T-cell (primary cell): Measurements from ENCODE around the gene MIEF1. TPM values are rescaled to one million over a fixed set of nuclear protein-coding genes. Genes with fewer than 3 reads are reported as not detected.

Source experiments
- ATAC-seq, 4 experiments: fragments of 200-7000 bp in 3 of 4; fragments of 150-1000 bp in 1 of 4; cut with Tn5 transposase; replicated peaks in 1 of 4; 1 replicate in 3 of 4; 2 replicates in 1 of 4; pipeline ENCODE4 v1.10.0; 2021; ENCODE audit warnings: moderate library complexity in 3 of 4, mild to moderate bottlenecking in 2 of 4, moderate number of reproducible peaks in 1 of 4
- CTCF ChIA-PET, 2 donors: fragments of 300-600 bp; sonication (Branson Sonifier 250); formaldehyde crosslinking; loops; one replicate each; lab custom pipeline; 2022; ENCODE audit warnings: antibody characterized with exemption in 2 of 2; lab: Charles Lee
- POLR2A ChIA-PET, 2 donors: fragments of 300-600 bp; sonication (Branson Sonifier 250); formaldehyde crosslinking; loops; one replicate each; lab custom pipeline; 2022; ENCODE audit warnings: antibody characterized with exemption in 2 of 2; lab: Charles Lee
- DNase-seq, 35 experiments: peaks; one replicate each; pipeline versions ENCODE4 v3.0.0 to v3.0.0-alpha.2; 2013 to 2023
- H3K27ac ChIP-seq: one replicate; pipeline ENCODE4 v1.5.1; 2013; ENCODE audit warnings: low read length
- H3K27me3 ChIP-seq, 2 experiments: replicated peaks in 1 of 2; 1 replicate in 1 of 2; 2 replicates in 1 of 2; pipeline versions ENCODE4 v1.6.1 to v1.7.0; 2013; ENCODE audit warnings: low read length in 1 of 2, mixed read lengths in 1 of 2; ENCODE audit not compliant: control insufficient read depth in 2 of 2, insufficient read depth in 2 of 2; ENCODE audit errors: extremely low read depth in 1 of 2
- H3K36me3 ChIP-seq, 2 donors: 1 replicate in 1 of 2; 2 replicates in 1 of 2; pipeline versions ENCODE4 v1.6.1 to v1.7.0; 2013; ENCODE audit warnings: low read length in 1 of 2; ENCODE audit not compliant: control insufficient read depth in 2 of 2, insufficient read depth in 1 of 2; ENCODE audit errors: extremely low read depth in 1 of 2
- H3K4me1 ChIP-seq, 2 experiments: 1 replicate in 1 of 2; 2 replicates in 1 of 2; pipeline versions ENCODE4 v1.6.1 to v1.7.0; 2013; ENCODE audit warnings: low read length in 2 of 2, mixed read lengths in 1 of 2; ENCODE audit not compliant: insufficient read depth in 2 of 2, control insufficient read depth in 1 of 2; ENCODE audit errors: extremely low read depth in 1 of 2
- H3K4me3 ChIP-seq, 2 donors: 1 replicate in 1 of 2; 2 replicates in 1 of 2; pipeline versions ENCODE4 v1.5.1 to v1.7.0; 2013; ENCODE audit warnings: mild to moderate bottlenecking in 2 of 2, low read length in 1 of 2, moderate library complexity in 1 of 2; ENCODE audit not compliant: control insufficient read depth in 1 of 2; ENCODE audit errors: extremely low read depth in 1 of 2
- H3K9me3 ChIP-seq: 2 replicates; pipeline ENCODE4 v1.7.0; 2013
- H3K27ac Mint-ChIP-seq, 2 donors: one replicate each; pipeline ENCODE4 v1.8.0; 2020 to 2021; ENCODE audit warnings: mild to moderate bottlenecking in 2 of 2, mixed read lengths in 2 of 2
- H3K27me3 Mint-ChIP-seq, 2 donors: one replicate each; pipeline ENCODE4 v1.8.0; 2021 to 2022; ENCODE audit warnings: mixed read lengths in 2 of 2
- H3K36me3 Mint-ChIP-seq: one replicate; pipeline ENCODE4 v1.8.0; 2021; ENCODE audit warnings: mixed read lengths
- H3K4me1 Mint-ChIP-seq, 3 donors: one replicate each; pipeline ENCODE4 v1.8.0; 2020 to 2022; ENCODE audit warnings: mixed read lengths in 3 of 3, mild to moderate bottlenecking in 1 of 3
- H3K4me3 Mint-ChIP-seq, 3 donors: one replicate each; pipeline ENCODE4 v1.8.0; 2020 to 2022; ENCODE audit warnings: mild to moderate bottlenecking in 3 of 3, mixed read lengths in 3 of 3, moderate library complexity in 3 of 3
- H3K9me3 Mint-ChIP-seq, 3 donors: one replicate each; pipeline ENCODE4 v1.8.0; 2020 to 2022; ENCODE audit warnings: mixed read lengths in 3 of 3
- WGBS: methylation state at CpG from one replicate; pipeline ENCODE4 v1.1.5; 2013; ENCODE audit warnings: missing lambda C conversion rate; ENCODE audit not compliant: insufficient coverage; 5-methylcytosine and 5-hydroxymethylcytosine counted together
- total RNA-seq, 35 experiments: library from RNA in 6 of 35; stranded (reverse) in 6 of 35; fragments of 120-200 nt in 1 of 35; gene quantifications; one replicate each; pipeline versions ENCODE4 v1.2.1 to v1.2.4 and lab custom pipeline; 2013 to 2026

MIEF1 gene
- total RNA-seq, 5 donors from 2014 or later (not counting 1 experiment from before 2014, with no cell fraction given): 19.7 to 44.1 (median 38.5) TPM

- no peak overlapping the region for H3K4me3 Mint-ChIP-seq
- Histone ChIP-seq H3K4me3 (no peak overlapping the region), H3K4me1 (peaks cover 1% of the 10 kb centered on the region in 2 experiments), H3K27ac (no peak overlapping the region), H3K27me3 (no peaks in the 10 kb centered on the region), H3K9me3 (no peaks in the 10 kb centered on the region), H3K36me3 (peaks cover 21 to 66% of the 10 kb centered on the region in 2 donors)
- ATAC-seq (no peak), DNase-seq (no peak)
- peaks cover 49% of the 10 kb centered on the region for H3K36me3 Mint-ChIP-seq
- ChIA-PET POLR2A (no interaction called here), CTCF (interaction anchor here in 1 of 2 donors (0.6 to 1.0 kb wide), 2 partner anchors 12 to 938 kb away, joined by 3 to 4 read pairs; partner anchors contain the start of gene MIEF1)
- no peaks in the 10 kb centered on the region for H3K9me3 Mint-ChIP-seq
- peaks cover 17 to 19% (median 18%) of the 10 kb centered on the region in 3 donors for H3K4me1 Mint-ChIP-seq
- no peaks in the 10 kb centered on the region for H3K27me3 Mint-ChIP-seq
- no peak overlapping the region for H3K27ac Mint-ChIP-seq
- 97% methylated on average over 18 of the region's 18 CpGs for WGBS
These were observed 11.7 kb downstream of the MIEF1 start for GRCh38 chr22:39513791-39514190.

DNA sequence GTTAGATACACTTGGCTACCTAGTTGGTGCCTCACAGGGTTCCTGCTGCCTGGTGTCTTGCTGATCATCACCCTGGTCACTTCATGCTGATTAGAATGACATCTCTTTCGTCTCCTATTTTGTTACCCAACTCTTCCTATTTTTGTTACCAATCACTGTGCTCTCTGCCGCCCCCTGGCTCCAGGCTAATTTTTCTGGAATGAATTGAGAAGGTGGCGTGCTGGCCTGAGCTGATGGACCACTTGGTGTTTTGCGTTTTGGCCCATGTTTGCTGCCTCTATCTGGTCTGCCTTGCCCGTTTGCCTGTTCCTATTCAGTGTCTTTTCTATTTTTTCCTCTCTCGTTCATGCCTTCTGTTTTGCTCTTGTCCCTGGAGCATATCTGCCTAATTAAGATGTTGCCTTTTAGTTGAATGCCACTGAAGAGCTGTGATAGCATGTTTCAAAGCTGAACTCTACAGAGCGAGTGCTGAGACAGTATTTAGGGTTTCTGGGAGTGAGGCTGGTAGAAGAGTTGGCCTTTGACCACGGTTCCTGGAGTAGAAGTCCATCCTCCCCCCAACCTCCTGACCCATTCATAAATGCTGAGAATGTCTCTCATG, 12.4 kb downstream of the MIEF1 start:
- H3K27ac ChIP-seq: no peak overlapping the region
- peaks cover 45% of the 10 kb centered on the region for H3K36me3 Mint-ChIP-seq
- H3K27ac Mint-ChIP-seq: peak overlapping the region in 1 of 2 donors; percentile 7
- H3K36me3 ChIP-seq: peaks cover 18 to 62% of the 10 kb centered on the region in 2 donors
- no peak overlapping the region for H3K4me3 Mint-ChIP-seq
- no peaks in the 10 kb centered on the region for H3K27me3 Mint-ChIP-seq
- ChIA-PET CTCF (interaction anchor here (0.6 to 1.3 kb wide), 7 partner anchors 9 to 937 kb away, joined by 3 to 5 read pairs (median 3); partner anchors contain the start of gene MIEF1 (in 1 of the 2)), POLR2A (no interaction called here)
- H3K4me1 Mint-ChIP-seq: peaks cover 14 to 21% (median 19%) of the 10 kb centered on the region in 3 donors
- no peak overlapping the region for H3K4me3 ChIP-seq
- H3K9me3 Mint-ChIP-seq: no peaks in the 10 kb centered on the region
- WGBS: 66% methylated on average over 3 of the region's 8 CpGs
- peak in 19 of 35 experiments; percentile 38 to 62 (median 51) for DNase-seq
- peaks cover 7 to 8% of the 10 kb centered on the region in 2 experiments for H3K4me1 ChIP-seq
- H3K9me3 ChIP-seq: no peaks in the 10 kb centered on the region
- ATAC-seq: peak in 1 of 4 experiments; percentile 53
- no peaks in the 10 kb centered on the region for H3K27me3 ChIP-seq

DNA sequence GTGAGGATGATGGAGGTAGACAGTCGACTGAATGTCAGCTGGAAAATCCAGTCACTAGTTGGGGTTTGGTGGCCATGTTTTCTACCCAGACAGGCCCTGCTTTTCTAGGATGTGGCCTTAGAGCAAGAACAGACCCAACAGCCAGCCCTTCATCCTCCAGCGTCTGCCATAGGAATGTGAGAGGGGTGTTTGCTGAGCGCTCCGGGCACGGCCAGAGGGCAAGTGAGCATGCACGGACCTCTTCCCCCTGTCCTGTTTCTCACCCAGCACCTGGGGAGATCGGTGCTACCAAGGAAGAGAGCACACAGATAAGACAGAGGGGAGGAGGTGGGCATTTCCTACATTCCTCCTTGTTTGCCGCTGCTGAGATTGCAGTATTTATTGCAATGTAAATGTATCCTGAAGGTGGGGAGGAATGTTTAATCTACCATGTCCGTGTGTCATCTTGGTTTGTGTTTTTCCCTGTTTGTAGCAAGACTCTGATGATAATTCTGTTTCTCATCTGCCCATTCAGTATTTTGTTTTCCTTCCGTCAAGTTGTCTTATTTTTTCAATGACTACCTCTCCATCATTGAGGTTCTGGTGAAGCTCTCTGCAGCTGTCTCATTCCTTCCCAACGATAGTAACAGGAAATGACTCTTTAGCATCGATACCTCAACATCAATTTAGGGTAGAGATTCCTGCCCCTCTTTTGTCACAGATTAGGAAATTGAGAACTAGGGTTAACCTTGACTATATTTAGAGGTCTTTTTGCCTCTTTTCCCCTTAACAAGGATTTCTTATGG, 13.4 kb downstream of the MIEF1 start:
- Mint-ChIP-seq H3K36me3 (peaks cover 39% of the 10 kb centered on the region), H3K27ac (no peak overlapping the region), H3K4me1 (peaks cover 12 to 18% (median 18%) of the 10 kb centered on the region in 3 donors), H3K9me3 (no peaks in the 10 kb centered on the region), H3K27me3 (peaks cover 0 to 2% of the 10 kb centered on the region in 2 donors), H3K4me3 (no peak overlapping the region)
- ChIA-PET CTCF (interaction anchor here (0.6 to 2.4 kb wide), 8 partner anchors 10 to 838 kb away, joined by 3 to 8 read pairs (median 4); no protein-coding TSS in a partner anchor), POLR2A (interaction anchor here in 1 of 2 donors (0.6 kb wide), 1 partner anchor 825 kb away, joined by 5 read pairs; no protein-coding TSS in a partner anchor)
- ATAC-seq (no peak), DNase-seq (no peak)
- Histone ChIP-seq H3K27me3 (no peaks in the 10 kb centered on the region), H3K4me1 (peaks cover 7 to 12% of the 10 kb centered on the region in 2 experiments), H3K9me3 (no peaks in the 10 kb centered on the region), H3K27ac (no peak overlapping the region), H3K4me3 (no peak overlapping the region), H3K36me3 (peaks cover 18 to 54% of the 10 kb centered on the region in 2 donors)
- 87% methylated on average over 3 of the region's 12 CpGs for WGBS

DNA sequence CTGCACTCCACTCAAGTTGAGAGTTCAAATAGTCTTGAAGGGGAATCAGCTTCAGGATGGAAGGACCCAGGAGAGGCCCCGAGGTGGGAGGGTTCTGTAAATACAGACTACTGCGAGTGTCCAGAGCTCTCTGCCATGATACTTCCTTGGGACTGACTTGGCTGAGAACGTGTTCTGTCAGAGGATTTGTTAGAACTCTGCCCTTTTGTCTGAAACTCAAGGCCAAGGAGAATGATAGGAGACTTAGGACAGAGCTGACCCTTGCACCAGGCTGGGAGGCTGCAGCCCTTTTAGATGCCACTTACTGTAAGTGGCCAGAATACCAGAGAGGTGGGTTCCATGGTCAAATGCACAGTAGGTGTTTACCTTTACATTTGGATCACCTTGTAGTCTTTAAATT, 15.4 kb downstream of the MIEF1 start:
- Mint-ChIP-seq H3K27ac (no peak overlapping the region), H3K4me1 (peaks cover 27 to 32% (median 32%) of the 10 kb centered on the region in 3 donors), H3K27me3 (peaks cover 0 to 2% of the 10 kb centered on the region in 2 donors), H3K36me3 (peaks cover 38% of the 10 kb centered on the region), H3K9me3 (no peaks in the 10 kb centered on the region), H3K4me3 (no peak overlapping the region)
- WGBS: 84% methylated on average over 3 of the region's 3 CpGs
- Histone ChIP-seq H3K9me3 (no peaks in the 10 kb centered on the region), H3K4me3 (no peak overlapping the region), H3K4me1 (peaks cover 15 to 26% of the 10 kb centered on the region in 2 experiments), H3K27me3 (no peaks in the 10 kb centered on the region), H3K27ac (no peak overlapping the region), H3K36me3 (peaks cover 13 to 48% of the 10 kb centered on the region in 2 donors)
- no peak for DNase-seq
- POLR2A ChIA-PET: interaction anchor here in 1 of 2 donors (0.5 kb wide), 1 partner anchor 9 kb away, joined by 5 read pairs; no protein-coding TSS in a partner anchor
- CTCF ChIA-PET: interaction anchor here (0.5 to 2.4 kb wide), 4 partner anchors 12 to 1211 kb away, joined by 3 to 8 read pairs (median 4); partner anchors contain the start of gene MIEF1 (in 1 of the 2)
- ATAC-seq: no peak

GRCh38 chr22:39518144-39518786, 16.2 kb downstream of the MIEF1 start:
- H3K27ac Mint-ChIP-seq: peak overlapping the region; percentile 79 to 98
- CTCF ChIA-PET: interaction anchor here in 1 of 2 donors (1.5 kb wide), 1 partner anchor 22 kb away, joined by 3 read pairs; no protein-coding TSS in a partner anchor
- POLR2A ChIA-PET: no interaction called here
- ATAC-seq (no peak), DNase-seq (no peak)
- H3K27me3 ChIP-seq: no peaks in the 10 kb centered on the region
- H3K4me1 ChIP-seq: peaks cover 22 to 34% of the 10 kb centered on the region in 2 experiments
- H3K4me1 Mint-ChIP-seq: peaks cover 35 to 40% (median 40%) of the 10 kb centered on the region in 3 donors
- peaks cover 16 to 51% of the 10 kb centered on the region in 2 donors for H3K36me3 ChIP-seq
- no peak overlapping the region for H3K4me3 ChIP-seq
- H3K4me3 Mint-ChIP-seq: peak overlapping the region; percentile 85 to 95 (median 94)
- no peaks in the 10 kb centered on the region for H3K9me3 ChIP-seq
- H3K36me3 Mint-ChIP-seq: peaks cover 39% of the 10 kb centered on the region
- H3K27me3 Mint-ChIP-seq: peaks cover 0 to 2% of the 10 kb centered on the region in 2 donors
- H3K27ac ChIP-seq: no peak overlapping the region
- no peaks in the 10 kb centered on the region for H3K9me3 Mint-ChIP-seq
- 83% methylated on average over 1 of the region's 5 CpGs for WGBS
